ENCODE measurements around the gene PQBP1. TPM values are rescaled to one million over a fixed set of nuclear protein-coding genes. Genes with fewer than 3 reads are reported as not detected.
A peak's percentile ranks its signal among the peaks of the same experiment; 100 is the strongest.

Gene PQBP1
- total and polyA plus RNA-seq, 2 of the 13 experiments (the other 11 are each of a cell fraction or from before 2014, with no cell fraction given): 58.1 to 80.9 TPM

GRCh38 chrX:48917139-48918001 lies 19.6 kb downstream of the PQBP1 start (continued):
- TF ChIP-seq MED13 (CRISPR knock-in tag; IDR thresholded peaks at IDR 0.05): no peak
- TF ChIP-seq, protein P1, sequence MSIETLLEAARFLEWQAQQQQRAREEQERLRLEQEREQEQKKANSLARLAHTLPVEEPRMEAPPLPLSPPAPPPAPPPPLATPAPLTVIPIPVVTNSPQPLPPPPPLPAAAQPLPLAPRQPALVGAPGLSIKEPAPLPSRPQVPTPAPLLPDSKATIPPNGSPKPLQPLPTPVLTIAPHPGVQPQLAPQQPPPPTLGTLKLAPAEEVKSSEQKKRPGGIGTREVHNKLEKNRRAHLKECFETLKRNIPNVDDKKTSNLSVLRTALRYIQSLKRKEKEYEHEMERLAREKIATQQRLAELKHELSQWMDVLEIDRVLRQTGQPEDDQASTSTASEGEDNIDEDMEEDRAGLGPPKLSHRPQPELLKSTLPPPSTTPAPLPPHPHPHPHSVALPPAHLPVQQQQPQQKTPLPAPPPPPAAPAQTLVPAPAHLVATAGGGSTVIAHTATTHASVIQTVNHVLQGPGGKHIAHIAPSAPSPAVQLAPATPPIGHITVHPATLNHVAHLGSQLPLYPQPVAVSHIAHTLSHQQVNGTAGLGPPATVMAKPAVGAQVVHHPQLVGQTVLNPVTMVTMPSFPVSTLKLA (IDR thresholded peaks at IDR 0.05): 0 out of 2 replicates have a peak, but pooled peaks have one; percentile 19
- no peak for TF ChIP-seq CREB3 (CRISPR knock-in tag; IDR thresholded peaks at IDR 0.05)
- TF ChIP-seq SKI (IDR thresholded peaks at IDR 0.05; ENCODE audit: partially characterized antibody): no peak
- TF ChIP-seq PAXIP1 (CRISPR knock-in tag; conservative IDR thresholded peaks at IDR 0.05): peak; percentile 35; the same call in 1 of the 2 replicates
- TF ChIP-seq SIN3A (IDR thresholded peaks at IDR 0.05; ENCODE audit: borderline replicate concordance, low read depth, low read length): peak; percentile 65; the same call in 1 of the 2 replicates
- peak; percentile 79 for TF ChIP-seq NR2C2 (CRISPR knock-in tag; IDR thresholded peaks at IDR 0.05; ENCODE audit: borderline replicate concordance)
- TF ChIP-seq, protein P2, sequence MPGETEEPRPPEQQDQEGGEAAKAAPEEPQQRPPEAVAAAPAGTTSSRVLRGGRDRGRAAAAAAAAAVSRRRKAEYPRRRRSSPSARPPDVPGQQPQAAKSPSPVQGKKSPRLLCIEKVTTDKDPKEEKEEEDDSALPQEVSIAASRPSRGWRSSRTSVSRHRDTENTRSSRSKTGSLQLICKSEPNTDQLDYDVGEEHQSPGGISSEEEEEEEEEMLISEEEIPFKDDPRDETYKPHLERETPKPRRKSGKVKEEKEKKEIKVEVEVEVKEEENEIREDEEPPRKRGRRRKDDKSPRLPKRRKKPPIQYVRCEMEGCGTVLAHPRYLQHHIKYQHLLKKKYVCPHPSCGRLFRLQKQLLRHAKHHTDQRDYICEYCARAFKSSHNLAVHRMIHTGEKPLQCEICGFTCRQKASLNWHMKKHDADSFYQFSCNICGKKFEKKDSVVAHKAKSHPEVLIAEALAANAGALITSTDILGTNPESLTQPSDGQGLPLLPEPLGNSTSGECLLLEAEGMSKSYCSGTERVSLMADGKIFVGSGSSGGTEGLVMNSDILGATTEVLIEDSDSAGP (CRISPR knock-in tag; IDR thresholded peaks at IDR 0.05; ENCODE audit: borderline replicate concordance): peak; percentile 27; the same call in 1 of the 2 replicates
- peak; percentile 32 for TF ChIP-seq RAD21 (CRISPR knock-in tag; IDR thresholded peaks at IDR 0.05)
- TF ChIP-seq HMGXB4 (CRISPR knock-in tag; IDR thresholded peaks at IDR 0.05; ENCODE audit: borderline replicate concordance in 1 of 2, low read depth in 1 of 2): 0 out of 4 replicates have a peak, but pooled peaks of 1 of the 2 experiments have one; percentile 16
- TF ChIP-seq TBX2 (CRISPR knock-in tag; IDR thresholded peaks at IDR 0.05; ENCODE audit: borderline replicate concordance): no peak
- 0 out of 2 replicates have a peak, but pooled peaks have one; percentile 10 for TF ChIP-seq GATAD2A (CRISPR knock-in tag; IDR thresholded peaks at IDR 0.05)
- peak; percentile 75 for TF ChIP-seq PATZ1 (CRISPR knock-in tag; IDR thresholded peaks at IDR 0.05)
- TF ChIP-seq THAP11 (CRISPR knock-in tag; IDR thresholded peaks at IDR 0.05): 0 out of 2 replicates have a peak, but pooled peaks have one; percentile 37
- TF ChIP-seq XRCC5 (optimal IDR thresholded peaks at IDR 0.05; ENCODE audit: low read length): peak; percentile 54
